SIG-M5 treated with dmso at 0.1 percent for 504 hours (cell line): ENCODE data around the gene HMGXB4.
"Not testable (repeated sequence)": the region's sequence is repeated elsewhere in the genome, so short reads cannot be mapped to it uniquely, and the experiment has no call there.

Experiments used
- DNase-seq: peaks from one replicate; lab custom pipeline; 2025; ENCODE audit not compliant: unreplicated experiment; lab: John Stamatoyannopoulos, UW

Gene HMGXB4

GRCh38 chr22:35257321-35258190, at the start of gene HMGXB4:
HMGXB4 (plus strand) TSS chr22:35257493; CDS start chr22:35262391, 4,898 bp downstream.
- DNase-seq: peak; percentile 79

GRCh38 chr22:35208003-35208402, 49.3 kb upstream of the HMGXB4 start:
- no peak for DNase-seq

GRCh38 chr22:35209203-35209602, 48.1 kb upstream of the HMGXB4 start:
- no peak for DNase-seq

GRCh38 chr22:35212009-35212408, 45.3 kb upstream of the HMGXB4 start:
- no peak for DNase-seq

- DNase-seq: no peak
These were observed 44.3 kb upstream of the HMGXB4 start for GRCh38 chr22:35212996-35213395.

GRCh38 chr22:35214968-35215367, 42.3 kb upstream of the HMGXB4 start:
- no peak for DNase-seq

GRCh38 chr22:35215993-35216392, 41.3 kb upstream of the HMGXB4 start:
- DNase-seq: no peak

- no peak for DNase-seq
These were observed 39.8 kb upstream of the HMGXB4 start for GRCh38 chr22:35217527-35217926.

GRCh38 chr22:35218079-35218478, 39.2 kb upstream of the HMGXB4 start:
- no peak for DNase-seq

GRCh38 chr22:35219012-35219411, 38.3 kb upstream of the HMGXB4 start:
- DNase-seq: no peak

GRCh38 chr22:35220221-35220620, 37.1 kb upstream of the HMGXB4 start:
- DNase-seq: no peak

GRCh38 chr22:35225010-35225409, 32.3 kb upstream of the HMGXB4 start:
- no peak for DNase-seq

- peak; percentile 9 for DNase-seq
These were observed 30.2 kb upstream of the HMGXB4 start for GRCh38 chr22:35226958-35227647.

GRCh38 chr22:35229865-35230264, 27.4 kb upstream of the HMGXB4 start:
- no peak for DNase-seq

GRCh38 chr22:35230417-35230816, 26.9 kb upstream of the HMGXB4 start:
- no peak for DNase-seq

GRCh38 chr22:35230839-35231584, 26.3 kb upstream of the HMGXB4 start:
- no peak for DNase-seq

GRCh38 chr22:35231585-35232084, 25.7 kb upstream of the HMGXB4 start:
- peak; percentile 42 for DNase-seq

GRCh38 chr22:35238749-35239148, 18.5 kb upstream of the HMGXB4 start:
- not testable (repeated sequence) for DNase-seq

- not testable (repeated sequence) for DNase-seq
These were observed 12.8 kb upstream of the HMGXB4 start for GRCh38 chr22:35244507-35244906.

- peak; percentile 17 for DNase-seq
These were observed 7.1 kb upstream of the HMGXB4 start for GRCh38 chr22:35250156-35250555.

GRCh38 chr22:35253946-35254345, 3.3 kb upstream of the HMGXB4 start:
- DNase-seq: no peak
